Adrenal gland (tissue), 12 donors: ENCODE measurements around the gene GJB4. TPM values are rescaled to one million over a fixed set of nuclear protein-coding genes. Genes with fewer than 3 reads are reported as not detected.

ENCODE experiments used
- DNase-seq, 7 donors: peaks; one replicate each; pipeline ENCODE4 v3.0.0-alpha.2; 2019 to 2020
- H3K27ac ChIP-seq, 5 donors: fragments of 200-600 bp; sonication (generic) in 4 of 5; 1 replicate in 3 of 5; 2 replicates in 2 of 5; pipeline versions ENCODE4 v1.5.1 to v1.8.0; 2016 to 2020; ENCODE audit warnings: mild to moderate bottlenecking in 1 of 5
- H3K27me3 ChIP-seq: fragments of 200-600 bp; 2 replicates; pipeline ENCODE4 v1.8.0; 2021
- H3K36me3 ChIP-seq, 2 donors: fragments of 200-600 bp; replicated peaks in 1 of 2; 1 replicate in 1 of 2; 2 replicates in 1 of 2; pipeline versions ENCODE4 v1.5.1 to v1.8.0; 2018 to 2022
- H3K4me1 ChIP-seq, 2 donors: fragments of 200-600 bp; replicated peaks in 1 of 2; 1 replicate in 1 of 2; 2 replicates in 1 of 2; pipeline versions ENCODE4 v1.5.1 to v1.8.0; 2018 to 2021
- H3K4me3 ChIP-seq, 4 donors: fragments of 200-600 bp; sonication (generic) in 3 of 4; one replicate each; pipeline ENCODE4 v1.5.1; 2016 to 2018
- H3K9me3 ChIP-seq, 3 donors: fragments of 200-600 bp; sonication (generic) in 1 of 3; replicated peaks in 1 of 3; 1 replicate in 2 of 3; 2 replicates in 1 of 3; pipeline versions ENCODE4 v1.5.1 to v1.8.0; 2016 to 2021
- CTCF ChIP-seq, 6 experiments: fragments of 450-650 bp in 4 of 6; fragments of 200-600 bp in 2 of 6; sonication (generic) in 1 of 6; IDR thresholded peaks; 1 replicate in 5 of 6; 2 replicates in 1 of 6; pipeline versions ENCODE4 v1.5.1 to v1.8.0; 2016 to 2021; ENCODE audit warnings: antibody characterized with exemption in 6 of 6, mild to moderate bottlenecking in 2 of 6, moderate library complexity in 1 of 6
- POLR2A ChIP-seq, 2 donors: fragments of 450-650 bp; IDR thresholded peaks; one replicate each; pipeline ENCODE4 v1.6.1; 2017; ENCODE audit warnings: antibody characterized with exemption in 2 of 2, mild to moderate bottlenecking in 2 of 2, moderate library complexity in 1 of 2
- WGBS, 4 donors: extraction: QIAGEN DNeasy Blood & Tissue Kit in 2 of 4; methylation state at CpG; one replicate each; pipeline versions ENCODE4 v1.1.5 to v1.1.7; 2013 to 2017; 5-methylcytosine and 5-hydroxymethylcytosine counted together
- intact Hi-C, 2 donors: fragments of 100-400 bp; cut with DNase I; formaldehyde crosslinking; loops; one replicate each; pipeline versions ENCODE4 v1.14.1 to v1.15.0; 2022 to 2023
- polyA plus RNA-seq, 3 donors: library from polyadenylated mRNA; stranded (reverse); fragments of 200-250 nt in 2 of 3; fragments of 350-450 nt in 1 of 3; fragmentation: Illumina TruSeq in 1 of 3; extraction: RNeasy Lipid Tissue Mini Kit (QIAGEN cat#74804) in 1 of 3; gene quantifications; one replicate each; pipeline ENCODE4 v1.2.3, GENCODE V29; 2013 to 2014
- total RNA-seq, 9 donors: library from RNA; depleted of rRNA in 4 of 9; stranded (reverse); fragments of >200 nt in 4 of 9; fragments of 120-200 nt in 1 of 9; fragmentation: NEBNext Ultra II Directional in 1 of 9; extraction: Animal tissue kit (Norgen Biotek cat#: 25700) in 1 of 9; gene quantifications; one replicate each; pipeline versions ENCODE4 v1.1.0 to v1.2.4, GENCODE V29; 2013 to 2023
- donor health status: healthy with polysubstance abuse.
- donor health status: Bipolar disorder and iron deficiency.
- donor health status: DM: yes; HTN: yes; CAD: no.
- donor health status: DM: no; HTN: no; CAD: no.
- donor health status: DM: no; HTN: no; CAD: no.
- donor health status: DM: yes; HTN: yes; CAD: no.

The GJB4 gene
- total and polyA plus RNA-seq, 12 donors: not detected

- WGBS, 4 donors: 67 to 84% (median 72%) methylated on average over 5 to 13 of the region's 13 CpGs
These were observed 4.4 kb upstream of the GJB4 start, which contains the start of gene GJB5 for GRCh38 chr1:34754964-34755637. Gene GJB5 (plus strand): TSS chr1:34755047. CDS start chr1:34757331, 2,284 bp downstream.

GRCh38 chr1:34755961-34756360, 3.6 kb upstream of the GJB4 start:
- Histone ChIP-seq H3K9me3 (no peaks in the 10 kb centered on the region), H3K27me3 (no peaks in the 10 kb centered on the region), H3K4me3 (no peak overlapping the region), H3K4me1 (no peaks in the 10 kb centered on the region), H3K36me3 (no peaks in the 10 kb centered on the region), H3K27ac (no peak overlapping the region)
- no peak for DNase-seq
- no peak for TF ChIP-seq CTCF (IDR thresholded peaks at IDR 0.05)
- intact Hi-C loops: no loop called here
- WGBS, 4 donors: 88 to 95% (median 92%) methylated on average over 6 of the region's 6 CpGs

More at GRCh38 chr1:34754964-34755637, 4.4 kb upstream of the GJB4 start, which contains the start of gene GJB5:
- intact Hi-C loops: no loop called here
- H3K36me3 ChIP-seq: no peaks in the 10 kb centered on the region
- no peaks in the 10 kb centered on the region for H3K4me1 ChIP-seq
- TF ChIP-seq CTCF (IDR thresholded peaks at IDR 0.05) (no peak), POLR2A (IDR thresholded peaks at IDR 0.05) (no peak)
- DNase-seq: no peak
- no peaks in the 10 kb centered on the region for H3K9me3 ChIP-seq
- no peak within 1 kb of the TSS for H3K27ac ChIP-seq
- no peaks in the 10 kb centered on the region for H3K27me3 ChIP-seq
- no peak within 1 kb of the TSS for H3K4me3 ChIP-seq

- no peak overlapping the region for H3K27ac ChIP-seq
- TF ChIP-seq POLR2A (IDR thresholded peaks at IDR 0.05) (no peak), CTCF (IDR thresholded peaks at IDR 0.05) (no peak)
- H3K27me3 ChIP-seq: no peaks in the 10 kb centered on the region
- H3K4me1 ChIP-seq: no peaks in the 10 kb centered on the region
- H3K36me3 ChIP-seq: no peaks in the 10 kb centered on the region
- H3K4me3 ChIP-seq: no peak overlapping the region
- intact Hi-C loops: no loop called here
- 88 to 94% (median 91%) methylated on average over 21 of the region's 21 CpGs for WGBS, 4 donors
- H3K9me3 ChIP-seq: no peaks in the 10 kb centered on the region
- no peak for DNase-seq
These were observed 2.2 kb upstream of the GJB4 start for GRCh38 chr1:34757386-34757785.

- H3K4me3 ChIP-seq: no peak overlapping the region
- 66 to 88% (median 76%) methylated on average over 4 of the region's 4 CpGs for WGBS, 4 donors
- no peaks in the 10 kb centered on the region for H3K4me1 ChIP-seq
- no peak for TF ChIP-seq POLR2A (IDR thresholded peaks at IDR 0.05)
- no peak for TF ChIP-seq CTCF (IDR thresholded peaks at IDR 0.05)
- H3K27ac ChIP-seq: no peak overlapping the region
- intact Hi-C loops: no loop called here
- no peaks in the 10 kb centered on the region for H3K9me3 ChIP-seq
- no peaks in the 10 kb centered on the region for H3K27me3 ChIP-seq
- no peaks in the 10 kb centered on the region for H3K36me3 ChIP-seq
- DNase-seq: no peak
These were observed 789 bp upstream of the GJB4 start for GRCh38 chr1:34758751-34759150.
